K562 (cell line): ENCODE measurements around the gene PTPRB.

ENCODE experiments used
- ATF3 ChIP-seq, 2 experiments: fragments of 450-650 bp in 1 of 2; sonication (generic) in 1 of 2; formaldehyde crosslinking in 1 of 2; IDR thresholded peaks in 1 of 2; conservative IDR thresholded peaks in 1 of 2; 2 replicates each; pipeline versions ENCODE4 v1.6.1 to v1.8.1; 2016 to 2023; ENCODE audit warnings: mild to moderate bottlenecking in 2 of 2, moderate library complexity in 2 of 2, inconsistent platforms in 1 of 2, missing genetic modification reagents in 1 of 2
- CTCF ChIP-seq, 3 experiments: IDR thresholded peaks in 2 of 3; conservative IDR thresholded peaks in 1 of 3; 2 replicates each; pipeline ENCODE4 v1.5.1; 2011 to 2012; ENCODE audit warnings: low read length in 3 of 3, mild to moderate bottlenecking in 3 of 3, control low read depth in 2 of 3, improper control_type of control experiment in 1 of 3, inconsistent platforms in 1 of 3, low read depth in 1 of 3, mixed read lengths in 1 of 3, moderate library complexity in 1 of 3; ENCODE audit not compliant: insufficient read depth in 2 of 3
- RCOR1 ChIP-seq, 2 experiments: IDR thresholded peaks; 2 replicates each; pipeline ENCODE4 v1.6.1; 2012; ENCODE audit warnings: low read depth in 2 of 2, low read length in 2 of 2, borderline replicate concordance in 1 of 2, improper control_type of control experiment in 1 of 2

GRCh38 chr12:70482764-70483163 is 154.5 kb downstream of the PTPRB start:
- TF ChIP-seq RCOR1 (IDR thresholded peaks at IDR 0.05; ENCODE audit: borderline replicate concordance in 1 of 2, low read depth in 2 of 2, low read length in 2 of 2) (no peak), ATF3 (IDR thresholded peaks at IDR 0.05) (no peak), ATF3 (CRISPR knock-in tag; conservative IDR thresholded peaks at IDR 0.05) (no peak), CTCF (IDR thresholded peaks at IDR 0.05 in 2 of 3, conservative IDR thresholded peaks at IDR 0.05 in 1 of 3; ENCODE audit: insufficient read depth in 2 of 3, low read depth in 1 of 3, low read length in 3 of 3) (no peak)
